GM13976 (cell line): Measurements from ENCODE around the gene G6PC3.

Experiments used
- DNase-seq: peaks from one replicate; pipeline ENCODE4 v3.0.0; 2012; ENCODE audit warnings: low spot score
- CTCF ChIP-seq: IDR thresholded peaks from 2 replicates; pipeline ENCODE4 v1.5.1; 2012; ENCODE audit warnings: borderline replicate concordance, mild to moderate bottlenecking; ENCODE audit not compliant: insufficient read depth; ENCODE audit errors: extremely low read depth, missing control alignments, control extremely low read depth
- in situ Hi-C: fragments of 300-500 bp; cut with MboI; formaldehyde crosslinking; loops from one replicate; pipeline ENCODE4 v1.12.0; 2022; ENCODE audit warnings: low sequenced_read_pairs, mixed read lengths, inconsistent platforms; ENCODE audit not compliant: unreplicated experiment

G6PC3 gene

GRCh38 chr17:44067545-44067940, 3.0 kb upstream of the G6PC3 start:
- in situ Hi-C loops: no loop called here
- TF ChIP-seq CTCF: no peak
- no peak for DNase-seq

- no peak for TF ChIP-seq CTCF
- DNase-seq: no peak
Observed at GRCh38 chr17:44069974-44070454, 521 bp upstream of the G6PC3 start.

GRCh38 chr17:44071198-44071520, 624 bp downstream of the G6PC3 start:
- DNase-seq: no peak
- TF ChIP-seq CTCF: no peak
- in situ Hi-C loops: no loop called here

More at GRCh38 chr17:44069974-44070454, 521 bp upstream of the G6PC3 start:
- in situ Hi-C loops: no loop called here

GRCh38 chr17:44071772-44072171, 1.2 kb downstream of the G6PC3 start:
- DNase-seq: no peak
- in situ Hi-C loops: no loop called here

GRCh38 chr17:44074231-44074910, 3.8 kb downstream of the G6PC3 start:
- in situ Hi-C loops: no loop called here
- no peak for DNase-seq
- no peak for TF ChIP-seq CTCF

More at GRCh38 chr17:44071772-44072171, 1.2 kb downstream of the G6PC3 start:
- no peak for TF ChIP-seq CTCF

- in situ Hi-C loops: no loop called here
- DNase-seq: no peak
- no peak for TF ChIP-seq CTCF
Observed at GRCh38 chr17:44074911-44075285, 4.4 kb downstream of the G6PC3 start.
